H1 (cell line): Measurements from ENCODE around the gene LSR.

ENCODE experiments used
- CHD1 ChIP-seq: IDR thresholded peaks from 2 replicates; pipeline ENCODE4 v1.6.1; 2012; ENCODE audit warnings: low read depth, low read length, improper control_type of control experiment
- EP300 ChIP-seq, 2 experiments: IDR thresholded peaks; 1 replicate in 1 of 2; 2 replicates in 1 of 2; pipeline ENCODE4 v1.6.1; 2011 to 2012; ENCODE audit warnings: low read depth in 2 of 2, low read length in 2 of 2, mild to moderate bottlenecking in 2 of 2, borderline replicate concordance in 1 of 2, inconsistent platforms in 1 of 2, moderate library complexity in 1 of 2
- EZH2 ChIP-seq: fragments of 200-600 bp; sonication (generic); IDR thresholded peaks from 2 replicates; pipeline ENCODE4 v1.7.1; 2012; ENCODE audit warnings: low read depth, mild to moderate bottlenecking, moderate library complexity, low read length, inconsistent platforms; ENCODE audit not compliant: severe bottlenecking
- FOSL1 ChIP-seq: IDR thresholded peaks from 2 replicates; pipeline ENCODE4 v1.6.1; 2011; ENCODE audit warnings: mild to moderate bottlenecking, low read depth, low read length, moderate library complexity; ENCODE audit not compliant: insufficient read depth
- JUN ChIP-seq: IDR thresholded peaks from 2 replicates; pipeline ENCODE4 v1.6.1; 2011; ENCODE audit warnings: low read depth, mild to moderate bottlenecking, improper control_type of control experiment, low read length
- SP2 ChIP-seq: IDR thresholded peaks from 2 replicates; pipeline ENCODE4 v1.6.1; 2012; ENCODE audit warnings: mild to moderate bottlenecking, low read length, inconsistent platforms
- SRF ChIP-seq: IDR thresholded peaks from 2 replicates; pipeline ENCODE4 v1.6.1; 2011; ENCODE audit warnings: mild to moderate bottlenecking, low read depth, low read length, moderate library complexity
- TF ChIP-seq, protein P1 (sequence below), 3 experiments: IDR thresholded peaks; 1 replicate in 2 of 3; 2 replicates in 1 of 3; pipeline versions ENCODE4 v1.5.1 to v1.6.1; 2011; ENCODE audit warnings: low read length in 3 of 3, mild to moderate bottlenecking in 3 of 3, inconsistent platforms in 2 of 3, low read depth in 1 of 3, moderate library complexity in 1 of 3; ENCODE audit not compliant: insufficient read depth in 1 of 3; ENCODE audit errors: control extremely low read depth in 1 of 3

DNA sequence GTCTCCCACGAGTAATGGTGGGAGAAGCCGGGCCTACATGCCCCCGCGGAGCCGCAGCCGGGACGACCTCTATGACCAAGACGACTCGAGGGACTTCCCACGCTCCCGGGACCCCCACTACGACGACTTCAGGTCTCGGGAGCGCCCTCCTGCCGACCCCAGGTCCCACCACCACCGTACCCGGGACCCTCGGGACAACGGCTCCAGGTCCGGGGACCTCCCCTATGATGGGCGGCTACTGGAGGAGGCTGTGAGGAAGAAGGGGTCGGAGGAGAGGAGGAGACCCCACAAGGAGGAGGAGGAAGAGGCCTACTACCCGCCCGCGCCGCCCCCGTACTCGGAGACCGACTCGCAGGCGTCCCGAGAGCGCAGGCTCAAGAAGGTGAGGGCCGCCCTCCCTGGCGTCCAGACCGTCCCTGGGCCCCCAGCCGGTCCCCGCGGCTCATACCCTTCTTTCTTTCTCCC, 18.6 kb downstream of the LSR start:
- TF ChIP-seq SP2 (no peak), FOSL1 (no peak), EP300 (IDR thresholded peaks at IDR 0.05; ENCODE audit: borderline replicate concordance in 1 of 2, low read depth in 2 of 2, low read length in 2 of 2) (no peak), EZH2 (no peak), JUN (no peak), CHD1 (no peak), SRF (no peak)
- TF ChIP-seq, protein P1, sequence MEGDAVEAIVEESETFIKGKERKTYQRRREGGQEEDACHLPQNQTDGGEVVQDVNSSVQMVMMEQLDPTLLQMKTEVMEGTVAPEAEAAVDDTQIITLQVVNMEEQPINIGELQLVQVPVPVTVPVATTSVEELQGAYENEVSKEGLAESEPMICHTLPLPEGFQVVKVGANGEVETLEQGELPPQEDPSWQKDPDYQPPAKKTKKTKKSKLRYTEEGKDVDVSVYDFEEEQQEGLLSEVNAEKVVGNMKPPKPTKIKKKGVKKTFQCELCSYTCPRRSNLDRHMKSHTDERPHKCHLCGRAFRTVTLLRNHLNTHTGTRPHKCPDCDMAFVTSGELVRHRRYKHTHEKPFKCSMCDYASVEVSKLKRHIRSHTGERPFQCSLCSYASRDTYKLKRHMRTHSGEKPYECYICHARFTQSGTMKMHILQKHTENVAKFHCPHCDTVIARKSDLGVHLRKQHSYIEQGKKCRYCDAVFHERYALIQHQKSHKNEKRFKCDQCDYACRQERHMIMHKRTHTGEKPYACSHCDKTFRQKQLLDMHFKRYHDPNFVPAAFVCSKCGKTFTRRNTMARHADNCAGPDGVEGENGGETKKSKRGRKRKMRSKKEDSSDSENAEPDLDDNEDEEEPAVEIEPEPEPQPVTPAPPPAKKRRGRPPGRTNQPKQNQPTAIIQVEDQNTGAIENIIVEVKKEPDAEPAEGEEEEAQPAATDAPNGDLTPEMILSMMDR (IDR thresholded peaks at IDR 0.05; ENCODE audit: control extremely low read depth in 1 of 3, insufficient read depth in 1 of 3, low read depth in 1 of 3, low read length in 3 of 3): no peak
